ENCODE data around the gene CD22.

Gene CD22

DNA sequence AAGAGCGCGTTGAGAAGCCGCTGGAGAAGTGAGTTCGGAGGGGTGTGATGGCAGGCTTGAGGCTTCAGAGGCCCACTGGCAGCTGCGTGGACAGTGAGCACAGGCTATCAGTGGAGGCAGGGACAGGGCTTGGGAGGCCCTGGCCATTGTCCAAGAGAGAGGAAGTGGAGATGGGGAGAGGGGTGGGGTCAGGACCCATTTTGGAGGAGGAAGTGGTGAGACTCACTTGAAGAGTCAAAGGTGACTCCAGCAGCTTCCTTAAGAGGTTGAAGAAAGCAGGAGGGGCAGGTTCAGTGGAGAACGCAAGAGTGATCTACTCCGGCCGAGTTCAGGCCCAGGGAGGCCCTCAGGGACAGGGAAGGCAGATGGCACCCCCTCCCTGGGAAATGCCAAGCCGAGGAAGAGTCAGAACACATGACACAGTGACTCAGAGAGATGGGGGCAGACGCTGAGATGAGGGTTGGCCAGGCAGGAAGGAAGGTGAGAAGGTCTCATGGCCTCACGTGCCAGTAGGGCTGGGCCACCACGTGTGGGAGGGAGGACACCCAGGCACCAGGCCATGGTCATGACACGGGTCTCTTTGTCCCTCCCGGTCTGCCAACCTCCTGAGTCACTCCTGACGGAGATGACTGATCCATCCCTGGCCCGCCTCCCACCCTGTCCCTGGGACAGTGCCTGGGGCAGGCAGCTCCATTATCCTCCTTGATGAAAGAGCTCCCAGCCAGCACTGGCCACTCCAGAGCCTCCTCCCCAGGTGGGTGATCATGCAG lies 10.1 kb upstream of the CD22 start:
- Histone ChIP-seq H2BK5ac (ENCODE audit: low read depth, low read length, poor library complexity, severe bottlenecking) (no peak overlapping the region), H3K9ac (ENCODE audit: low read length) (peak overlapping the region; percentile 37), H3K27me3 (ENCODE audit: control insufficient read depth in 1 of 2, insufficient read depth in 1 of 2, low read length in 2 of 2) (peaks cover 0 to 6% of the 10 kb centered on the region in 2 experiments), H3K23ac (ENCODE audit: low read length in 2 of 2) (no peak overlapping the region), H3K36me3 (ENCODE audit: control insufficient read depth in 1 of 2, insufficient read depth in 2 of 2, low read depth in 1 of 2, low read length in 2 of 2) (no peaks in the 10 kb centered on the region), H2BK120ac (ENCODE audit: low read depth, low read length) (no peak overlapping the region), H2AK5ac (ENCODE audit: low read length, severe bottlenecking) (no peak overlapping the region), H3K4ac (ENCODE audit: low read depth in 1 of 2, low read length in 2 of 2) (no peak overlapping the region), H2BK15ac (ENCODE audit: low read depth, poor library complexity, severe bottlenecking) (no peak overlapping the region), H2AFZ (ENCODE audit: low read depth, low read length) (no peak overlapping the region), H3K4me3 (ENCODE audit: insufficient read depth in 1 of 2, low read depth in 1 of 2, low read length in 2 of 2) (no peak overlapping the region), H3K27ac (ENCODE audit: low read length, poor library complexity, severe bottlenecking) (no peak overlapping the region), H3K79me1 (replicated peaks; ENCODE audit: low read length, poor library complexity, severe bottlenecking) (no peaks in the 10 kb centered on the region), H3K4me1 (ENCODE audit: control insufficient read depth, insufficient read depth, low read depth, low read length) (peaks cover 5% of the 10 kb centered on the region), H3K4me2 (ENCODE audit: low read length, poor library complexity, severe bottlenecking) (no peak overlapping the region), H4K8ac (ENCODE audit: low read length) (peak overlapping the region; percentile 66), H2BK12ac (ENCODE audit: low read length in 2 of 2) (peak overlapping the region in 1 of 2 experiments; percentile 59), H3K14ac (ENCODE audit: low read length in 2 of 2) (no peak overlapping the region), H4K91ac (ENCODE audit: low read length) (peak overlapping the region; percentile 6), H3K18ac (ENCODE audit: low read depth in 1 of 2, low read length in 2 of 2) (no peak overlapping the region), H3K9me3 (ENCODE audit: control insufficient read depth, low read length) (peaks cover 5% of the 10 kb centered on the region)
- DNase-seq = peak; percentile 72
- WGBS = 52% methylated on average over 16 of the region's 16 CpGs

DNA sequence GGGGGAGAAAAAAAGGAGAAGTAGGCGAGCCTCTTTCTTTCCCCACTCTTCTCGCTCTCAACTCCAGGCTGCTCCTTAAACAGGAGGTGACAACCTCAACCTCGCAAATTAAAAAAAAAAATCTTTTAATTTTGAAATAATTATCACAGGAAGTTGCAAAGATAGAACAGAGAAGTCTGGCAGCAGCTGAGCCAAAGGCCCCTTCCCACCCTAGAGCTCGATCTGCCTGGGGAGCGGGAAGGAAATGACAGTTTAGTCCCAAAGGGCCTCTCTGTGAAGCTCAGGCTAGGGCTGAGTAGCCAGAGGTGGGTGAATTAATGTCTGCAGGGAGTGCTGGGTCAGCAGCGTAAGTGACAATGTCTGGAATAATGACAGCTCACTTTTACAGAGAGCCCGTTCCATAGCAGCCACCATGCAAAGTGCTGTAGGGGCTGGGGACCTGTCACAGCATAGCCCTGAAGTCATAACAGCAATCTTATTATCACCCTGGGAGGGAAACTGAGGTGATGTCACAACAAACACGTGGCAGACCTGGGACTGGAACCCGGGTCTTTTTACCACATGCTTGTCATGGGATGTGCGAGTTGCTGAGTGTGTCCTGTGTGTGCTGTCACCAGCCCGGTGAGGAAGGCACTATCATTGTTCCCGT lies 8.8 kb upstream of the CD22 start:
- H3K79me1 ChIP-seq (replicated peaks; ENCODE audit: low read length, poor library complexity, severe bottlenecking) = no peaks in the 10 kb centered on the region
- H4K8ac ChIP-seq (ENCODE audit: low read length) = no peak overlapping the region
- H3K14ac ChIP-seq (ENCODE audit: low read length in 2 of 2) = no peak overlapping the region
- WGBS = 60% methylated on average over 8 of the region's 12 CpGs
- H3K27me3 ChIP-seq (ENCODE audit: control insufficient read depth in 1 of 2, insufficient read depth in 1 of 2, low read length in 2 of 2) = no peaks in the 10 kb centered on the region
- no peak overlapping the region for H3K9ac ChIP-seq (ENCODE audit: low read length)
- no peak overlapping the region for H2AK5ac ChIP-seq (ENCODE audit: low read length, severe bottlenecking)
- no peak overlapping the region for H2BK120ac ChIP-seq (ENCODE audit: low read depth, low read length)
- no peak for DNase-seq
- no peak overlapping the region for H2BK12ac ChIP-seq (ENCODE audit: low read length in 2 of 2)
- H3K4ac ChIP-seq (ENCODE audit: low read depth in 1 of 2, low read length in 2 of 2) = no peak overlapping the region
- H2BK5ac ChIP-seq (ENCODE audit: low read depth, low read length, poor library complexity, severe bottlenecking) = no peak overlapping the region
- peaks cover 5% of the 10 kb centered on the region for H3K9me3 ChIP-seq (ENCODE audit: control insufficient read depth, low read length)
- H3K18ac ChIP-seq (ENCODE audit: low read depth in 1 of 2, low read length in 2 of 2) = no peak overlapping the region
- H2BK15ac ChIP-seq (ENCODE audit: low read depth, poor library complexity, severe bottlenecking) = no peak overlapping the region
- H3K27ac ChIP-seq (ENCODE audit: low read length, poor library complexity, severe bottlenecking) = no peak overlapping the region
- H3K36me3 ChIP-seq (ENCODE audit: control insufficient read depth in 1 of 2, insufficient read depth in 2 of 2, low read depth in 1 of 2, low read length in 2 of 2) = no peaks in the 10 kb centered on the region
- H3K4me2 ChIP-seq (ENCODE audit: low read length, poor library complexity, severe bottlenecking) = no peak overlapping the region
- peak overlapping the region in 1 of 2 experiments; percentile 22 for H3K23ac ChIP-seq (ENCODE audit: low read length in 2 of 2)
- no peak overlapping the region for H4K91ac ChIP-seq (ENCODE audit: low read length)
- H3K4me3 ChIP-seq (ENCODE audit: insufficient read depth in 1 of 2, low read depth in 1 of 2, low read length in 2 of 2) = no peak overlapping the region
- no peak overlapping the region for H2AFZ ChIP-seq (ENCODE audit: low read depth, low read length)
- peaks cover 5% of the 10 kb centered on the region for H3K4me1 ChIP-seq (ENCODE audit: control insufficient read depth, insufficient read depth, low read depth, low read length)

DNA sequence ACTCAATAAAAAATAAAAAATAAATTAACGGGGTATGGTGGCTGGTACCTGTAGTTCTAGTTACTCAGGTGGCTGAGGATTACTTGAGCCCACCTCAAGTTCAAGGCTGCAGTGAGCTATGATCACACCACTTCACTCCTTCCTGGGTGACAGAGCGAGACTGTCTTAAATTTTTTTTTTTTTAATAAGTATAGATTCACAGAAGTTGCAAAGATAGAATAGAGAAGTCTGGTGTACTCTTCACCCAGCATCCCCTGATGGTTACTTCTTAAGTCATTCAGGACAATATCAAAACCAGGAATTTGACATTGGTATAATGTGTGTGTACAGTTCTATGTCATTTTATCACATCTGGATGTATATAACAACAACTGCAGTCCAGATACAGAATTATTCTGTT lies 7.7 kb upstream of the CD22 start:
- Histone ChIP-seq H2BK12ac (ENCODE audit: low read length in 2 of 2) (no peak overlapping the region), H4K91ac (ENCODE audit: low read length) (no peak overlapping the region), H3K27ac (ENCODE audit: low read length, poor library complexity, severe bottlenecking) (no peak overlapping the region), H3K4me3 (ENCODE audit: insufficient read depth in 1 of 2, low read depth in 1 of 2, low read length in 2 of 2) (no peak overlapping the region), H4K8ac (ENCODE audit: low read length) (no peak overlapping the region), H2BK15ac (ENCODE audit: low read depth, poor library complexity, severe bottlenecking) (no peak overlapping the region), H3K4ac (ENCODE audit: low read depth in 1 of 2, low read length in 2 of 2) (no peak overlapping the region), H2AFZ (ENCODE audit: low read depth, low read length) (no peak overlapping the region), H3K23ac (ENCODE audit: low read length in 2 of 2) (no peak overlapping the region), H3K18ac (ENCODE audit: low read depth in 1 of 2, low read length in 2 of 2) (no peak overlapping the region), H3K4me1 (ENCODE audit: control insufficient read depth, insufficient read depth, low read depth, low read length) (peaks cover 5% of the 10 kb centered on the region), H3K9ac (ENCODE audit: low read length) (no peak overlapping the region), H3K27me3 (ENCODE audit: control insufficient read depth in 1 of 2, insufficient read depth in 1 of 2, low read length in 2 of 2) (peaks cover 0 to under 1% of the 10 kb centered on the region in 2 experiments), H3K14ac (ENCODE audit: low read length in 2 of 2) (no peak overlapping the region), H3K36me3 (ENCODE audit: control insufficient read depth in 1 of 2, insufficient read depth in 2 of 2, low read depth in 1 of 2, low read length in 2 of 2) (no peaks in the 10 kb centered on the region), H3K4me2 (ENCODE audit: low read length, poor library complexity, severe bottlenecking) (no peak overlapping the region), H2BK120ac (ENCODE audit: low read depth, low read length) (no peak overlapping the region), H2BK5ac (ENCODE audit: low read depth, low read length, poor library complexity, severe bottlenecking) (no peak overlapping the region), H2AK5ac (ENCODE audit: low read length, severe bottlenecking) (no peak overlapping the region), H3K79me1 (replicated peaks; ENCODE audit: low read length, poor library complexity, severe bottlenecking) (no peaks in the 10 kb centered on the region), H3K9me3 (ENCODE audit: control insufficient read depth, low read length) (peaks cover 5% of the 10 kb centered on the region)
- no peak for DNase-seq
- WGBS = 80% methylated on average over 1 of the region's 2 CpGs

DNA sequence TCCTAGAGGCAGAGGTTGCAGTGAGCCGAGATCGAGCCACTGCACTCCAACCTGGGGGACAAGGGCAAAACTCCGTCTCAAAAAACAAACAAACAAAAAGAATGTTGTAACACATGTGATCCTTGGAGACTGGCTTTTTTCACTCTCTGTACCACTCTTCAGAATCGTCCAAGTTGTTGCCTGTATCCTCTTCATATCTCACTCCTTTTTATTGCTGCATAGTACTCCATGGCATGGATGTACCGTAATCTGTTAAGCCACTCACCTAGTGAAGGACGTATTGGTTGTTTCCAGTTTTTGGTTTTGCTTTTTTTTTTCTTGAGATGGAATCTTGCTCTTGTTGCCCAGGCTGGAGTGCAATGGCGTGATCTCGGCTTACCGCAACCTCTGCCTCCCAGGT lies 7.0 kb upstream of the CD22 start:
- no peak overlapping the region for H2BK12ac ChIP-seq (ENCODE audit: low read length in 2 of 2)
- no peak for DNase-seq
- no peak overlapping the region for H2BK5ac ChIP-seq (ENCODE audit: low read depth, low read length, poor library complexity, severe bottlenecking)
- 93% methylated on average over 6 of the region's 9 CpGs for WGBS
- H3K79me1 ChIP-seq (replicated peaks; ENCODE audit: low read length, poor library complexity, severe bottlenecking) = no peaks in the 10 kb centered on the region
- no peak overlapping the region for H3K14ac ChIP-seq (ENCODE audit: low read length in 2 of 2)
- H3K23ac ChIP-seq (ENCODE audit: low read length in 2 of 2) = no peak overlapping the region
- H3K27me3 ChIP-seq (ENCODE audit: control insufficient read depth in 1 of 2, insufficient read depth in 1 of 2, low read length in 2 of 2) = peaks cover 3 to 5% of the 10 kb centered on the region in 2 experiments
- peaks cover 5% of the 10 kb centered on the region for H3K4me1 ChIP-seq (ENCODE audit: control insufficient read depth, insufficient read depth, low read depth, low read length)
- H4K8ac ChIP-seq (ENCODE audit: low read length) = no peak overlapping the region
- H3K27ac ChIP-seq (ENCODE audit: low read length, poor library complexity, severe bottlenecking) = no peak overlapping the region
- no peak overlapping the region for H2AK5ac ChIP-seq (ENCODE audit: low read length, severe bottlenecking)
- H3K4me2 ChIP-seq (ENCODE audit: low read length, poor library complexity, severe bottlenecking) = no peak overlapping the region
- H3K9ac ChIP-seq (ENCODE audit: low read length) = no peak overlapping the region
- H4K91ac ChIP-seq (ENCODE audit: low read length) = no peak overlapping the region
- H3K4me3 ChIP-seq (ENCODE audit: insufficient read depth in 1 of 2, low read depth in 1 of 2, low read length in 2 of 2) = no peak overlapping the region
- H2BK120ac ChIP-seq (ENCODE audit: low read depth, low read length) = no peak overlapping the region
- no peak overlapping the region for H2AFZ ChIP-seq (ENCODE audit: low read depth, low read length)
- H3K9me3 ChIP-seq (ENCODE audit: control insufficient read depth, low read length) = peaks cover 5% of the 10 kb centered on the region
- H3K18ac ChIP-seq (ENCODE audit: low read depth in 1 of 2, low read length in 2 of 2) = no peak overlapping the region
- no peaks in the 10 kb centered on the region for H3K36me3 ChIP-seq (ENCODE audit: control insufficient read depth in 1 of 2, insufficient read depth in 2 of 2, low read depth in 1 of 2, low read length in 2 of 2)
- H2BK15ac ChIP-seq (ENCODE audit: low read depth, poor library complexity, severe bottlenecking) = no peak overlapping the region
- no peak overlapping the region for H3K4ac ChIP-seq (ENCODE audit: low read depth in 1 of 2, low read length in 2 of 2)
